H54 (cell line): ENCODE measurements around the gene ACAP1.

Source experiments
- DNase-seq: peaks from one replicate; pipeline ENCODE4 v3.0.0; 2011; ENCODE audit warnings: low spot score, mixed read lengths; ENCODE audit not compliant: insufficient read length
- FAIRE-seq: peaks from 3 replicates; lab custom pipeline; 2011; peaks lifted over from hg19 to GRCh38; lab: Jason Lieb, UNC
- POLR2A ChIP-seq: IDR thresholded peaks from 2 replicates; pipeline ENCODE4 v1.6.1; 2011; ENCODE audit warnings: low read depth, mild to moderate bottlenecking, low read length

ACAP1 gene

DNA sequence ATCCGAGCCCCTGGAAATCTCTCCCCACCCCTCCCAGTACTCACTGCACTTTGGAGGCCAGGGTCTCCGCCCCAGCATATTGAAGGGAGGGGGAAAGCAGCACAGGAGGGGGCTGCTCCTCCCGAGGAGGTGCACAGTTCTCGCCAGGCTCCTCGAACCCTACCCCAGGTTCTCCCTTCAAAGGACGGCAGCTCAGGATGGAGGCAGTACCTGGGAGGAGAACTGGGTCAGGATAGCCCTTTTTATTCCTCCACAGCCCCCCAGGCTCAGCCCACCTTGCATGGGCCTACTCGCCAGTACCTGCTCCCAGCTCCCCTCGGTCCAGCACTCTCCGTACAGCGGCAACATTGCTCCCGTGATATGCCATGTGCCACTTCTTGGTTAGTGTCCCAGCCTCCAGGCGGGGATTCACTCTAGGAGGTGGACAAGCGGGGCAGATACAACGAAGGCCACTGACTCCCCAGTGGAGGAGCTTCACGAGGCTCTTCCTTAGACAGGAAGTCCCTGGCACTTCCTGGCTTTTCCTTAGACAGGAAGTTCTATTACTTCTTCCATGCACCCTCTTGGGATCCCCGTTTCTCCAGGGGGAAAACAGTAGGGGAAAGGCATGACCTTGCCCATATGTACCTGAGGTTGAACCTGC, 19.0 kb upstream of the ACAP1 start:
- no peak for TF ChIP-seq POLR2A
- DNase-seq (no peak), FAIRE-seq (no peak)

DNA sequence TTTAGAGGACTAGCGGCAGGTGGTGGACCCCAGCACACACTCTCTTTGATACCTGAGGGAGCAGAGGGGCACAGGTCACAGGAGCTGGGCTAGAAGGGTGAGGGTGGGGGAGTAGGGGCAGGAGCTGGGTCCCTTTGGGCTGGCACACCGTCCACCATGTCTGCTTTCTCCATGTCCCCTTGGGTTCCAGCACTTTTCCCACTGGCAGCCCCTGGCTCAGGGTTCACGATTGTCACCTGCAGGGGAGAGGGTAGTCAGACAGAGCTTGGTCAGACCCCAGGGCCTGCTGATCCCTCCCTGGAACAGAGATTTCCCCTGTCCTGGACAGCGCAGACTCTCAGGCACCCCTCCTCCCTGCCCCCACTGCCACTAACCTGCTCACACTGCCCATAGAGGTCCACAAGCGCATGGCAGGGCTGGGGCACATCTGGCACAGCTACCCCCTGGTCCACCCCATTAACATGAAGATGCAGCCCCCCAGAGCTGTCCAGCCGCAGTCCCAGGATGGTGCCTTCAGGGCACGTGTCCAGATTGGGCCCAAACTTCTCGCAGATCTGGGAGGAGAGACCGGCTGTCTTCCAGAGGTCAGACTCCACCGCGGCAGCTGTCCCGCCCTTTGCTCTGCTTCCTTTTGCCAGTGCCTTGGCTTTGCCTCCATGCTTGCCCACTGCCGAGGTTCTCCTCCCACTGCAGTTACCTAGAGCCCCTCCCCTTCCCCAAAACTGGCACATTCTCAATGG, 18.0 kb upstream of the ACAP1 start:
- no peak for TF ChIP-seq POLR2A
- FAIRE-seq: no peak
- DNase-seq: no peak

DNA sequence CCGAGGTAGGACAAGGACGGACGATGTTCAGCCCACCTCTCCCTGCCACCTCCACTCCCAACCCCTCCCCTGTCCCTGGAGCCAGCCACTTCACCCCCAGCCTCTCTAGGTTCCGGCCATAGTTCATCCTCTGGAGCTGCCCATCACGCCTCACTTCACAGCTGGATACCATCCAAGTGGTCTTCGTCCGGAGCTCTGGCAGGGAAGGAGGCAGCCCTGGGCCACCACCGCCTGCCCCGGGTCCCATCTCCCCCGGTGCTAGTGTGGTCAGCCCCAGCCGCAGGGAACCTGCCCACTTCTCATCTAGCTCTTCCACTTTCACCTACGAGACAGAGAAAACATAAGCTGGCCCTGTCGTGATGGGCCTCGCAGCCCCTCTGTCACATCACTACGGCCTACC, 14.9 kb upstream of the ACAP1 start:
- no peak for FAIRE-seq
- no peak for DNase-seq
- no peak for TF ChIP-seq POLR2A

DNA sequence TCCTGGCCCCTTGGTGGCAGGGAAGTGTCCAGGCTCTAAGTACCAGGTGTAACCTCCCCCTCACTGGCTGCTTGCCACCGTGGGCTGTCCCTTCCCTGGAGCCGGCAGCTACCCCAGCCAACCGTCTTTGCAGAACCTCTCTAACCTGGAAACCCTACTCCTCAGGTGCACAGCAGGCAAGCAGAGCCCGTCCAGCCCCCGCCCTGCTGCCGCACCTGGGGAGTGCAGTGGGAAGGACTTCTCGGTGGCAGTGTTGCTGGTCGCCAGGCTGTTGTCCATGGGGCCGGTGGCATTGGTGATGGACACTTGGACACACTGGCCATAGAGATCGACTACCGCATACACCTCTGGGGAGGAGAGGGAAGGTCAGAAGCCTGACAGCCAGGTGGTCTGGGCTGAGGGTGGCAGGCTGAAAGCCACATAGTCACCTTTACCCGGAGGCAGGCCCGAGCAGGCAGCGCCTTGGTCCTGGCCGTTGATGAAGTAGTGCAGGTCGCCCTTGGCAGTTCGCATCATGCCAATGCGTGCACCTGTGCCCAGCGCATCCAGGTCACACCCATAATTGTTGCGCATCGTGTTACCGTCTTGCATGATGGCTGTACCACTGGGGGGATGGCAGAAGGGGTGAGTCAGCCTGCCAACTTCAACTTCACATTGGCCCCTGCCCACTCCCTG, 13.7 kb upstream of the ACAP1 start:
- FAIRE-seq: no peak

DNA sequence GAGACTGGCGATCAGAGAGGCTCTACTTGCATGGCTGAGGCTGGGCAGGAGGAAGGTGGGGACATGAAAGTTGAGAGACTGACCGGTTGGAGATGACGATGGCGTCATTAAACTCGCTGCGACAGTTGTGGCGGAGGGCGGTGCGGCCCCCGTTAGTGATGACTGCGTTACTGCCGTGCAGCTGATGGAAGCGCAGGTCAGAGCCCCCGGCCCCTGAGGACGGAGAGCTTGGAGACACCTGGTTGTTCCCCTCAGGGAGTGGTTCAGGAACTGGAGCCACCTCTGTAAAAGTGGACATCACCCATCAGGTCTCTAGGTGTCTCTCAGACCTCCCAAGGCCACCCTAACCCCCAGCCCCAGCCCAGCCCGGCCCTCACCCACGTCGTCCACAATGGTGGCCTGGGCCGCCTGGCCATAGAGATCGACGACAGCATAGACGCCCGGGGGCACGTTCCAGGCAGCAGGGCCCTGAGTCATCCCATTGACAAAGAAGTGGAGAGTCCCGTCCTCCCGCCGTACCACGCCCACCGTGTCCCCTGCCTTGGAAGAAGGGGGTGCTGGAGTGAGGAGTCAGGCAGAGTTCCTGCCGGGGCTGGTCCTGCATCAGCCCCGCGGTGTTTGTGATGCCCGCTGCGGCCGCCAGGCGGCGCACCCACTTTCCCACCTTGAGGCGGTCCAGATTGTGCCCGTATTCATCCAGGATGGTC, 12.4 kb upstream of the ACAP1 start:
- no peak for DNase-seq
- no peak for TF ChIP-seq POLR2A
- no peak for FAIRE-seq

More for the DNA sequence above, 13.7 kb upstream of the ACAP1 start:
- no peak for DNase-seq
- TF ChIP-seq POLR2A: no peak

DNA sequence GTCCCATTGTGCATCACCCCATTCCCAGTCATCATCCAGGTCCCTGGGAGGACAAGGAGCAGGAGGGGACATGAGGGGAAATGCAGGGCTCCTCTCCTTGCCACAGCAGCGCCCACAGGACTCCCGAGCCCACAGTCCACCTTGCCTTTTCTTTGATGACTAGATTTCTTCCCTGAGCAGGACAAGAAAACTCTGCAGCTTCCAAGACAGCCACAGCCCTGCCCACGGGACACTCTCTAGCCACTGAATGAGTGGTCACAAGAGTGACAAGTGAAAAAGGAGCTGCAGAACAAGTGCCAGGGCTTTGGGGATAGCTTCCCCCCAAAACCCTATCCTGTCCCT, 11.9 kb upstream of the ACAP1 start:
- FAIRE-seq (no peak), DNase-seq (no peak)
- TF ChIP-seq POLR2A: no peak

DNA sequence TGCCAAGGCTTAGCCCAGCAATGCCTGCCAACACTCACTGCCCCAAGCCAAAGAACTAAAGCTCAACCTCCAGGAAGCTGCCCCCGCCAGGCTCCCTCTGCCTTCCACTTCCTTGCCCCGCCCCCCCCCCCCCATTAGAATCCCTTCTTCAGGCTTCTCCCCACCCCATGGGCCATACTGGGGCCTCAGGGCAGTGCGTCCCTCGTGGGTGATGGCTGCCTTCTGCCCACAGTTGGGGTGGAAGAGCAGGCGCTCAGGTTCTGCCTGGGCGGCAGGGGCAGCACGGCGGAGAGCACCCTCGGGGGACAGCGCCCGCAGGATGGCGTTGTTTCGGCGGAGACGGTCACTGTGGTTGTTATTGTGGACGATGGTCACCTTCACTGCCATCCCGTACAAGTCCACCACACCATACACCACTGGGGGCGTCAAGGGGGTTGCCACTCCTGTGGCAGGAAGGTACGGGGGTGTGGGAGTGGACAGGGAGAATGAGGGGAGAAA, 11.2 kb upstream of the ACAP1 start:
- no peak for DNase-seq

DNA sequence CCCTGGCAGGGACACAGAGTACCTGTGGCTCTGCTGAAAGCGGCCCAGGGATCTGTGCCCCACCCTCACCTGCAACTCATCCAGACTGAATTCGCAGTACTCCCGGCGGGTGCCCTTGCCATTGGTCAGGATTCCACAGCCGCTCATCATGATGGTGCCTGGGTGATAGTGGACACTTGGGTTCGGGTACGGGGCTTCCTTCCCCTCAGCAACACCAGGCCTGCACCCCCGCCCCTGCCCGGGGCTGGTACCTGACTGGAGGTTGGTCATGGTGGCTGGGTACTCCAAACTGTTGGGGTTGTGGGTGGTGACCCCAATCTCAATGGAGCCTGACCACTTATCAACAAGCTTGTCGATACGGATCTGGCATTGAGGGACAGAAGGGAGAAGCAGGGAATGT, 10.1 kb upstream of the ACAP1 start:
- DNase-seq (no peak), FAIRE-seq (no peak)
- no peak for TF ChIP-seq POLR2A

More for the DNA sequence above, 11.2 kb upstream of the ACAP1 start:
- TF ChIP-seq POLR2A: no peak
- no peak for FAIRE-seq

DNA sequence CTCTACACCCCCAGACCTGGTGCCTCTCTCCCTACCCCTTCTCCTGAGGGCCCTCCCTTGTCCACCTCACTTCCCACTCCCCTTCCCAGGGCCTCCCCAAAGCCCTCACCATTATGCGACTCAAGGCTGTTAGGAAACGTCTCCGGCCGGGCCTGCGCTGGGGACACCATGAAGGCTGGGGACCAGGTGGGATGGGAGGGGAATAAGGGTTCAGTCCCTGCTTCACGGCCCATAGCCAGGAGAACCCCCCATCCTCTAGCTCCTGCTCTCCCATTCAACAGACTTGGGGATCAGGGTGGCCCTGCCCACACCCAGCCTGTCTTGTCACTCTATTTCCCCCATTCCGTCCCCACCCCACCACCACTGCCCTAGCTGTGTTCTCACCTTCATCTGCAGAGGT, 9.3 kb upstream of the ACAP1 start:
- DNase-seq: no peak
- FAIRE-seq: no peak
- TF ChIP-seq POLR2A: no peak

DNA sequence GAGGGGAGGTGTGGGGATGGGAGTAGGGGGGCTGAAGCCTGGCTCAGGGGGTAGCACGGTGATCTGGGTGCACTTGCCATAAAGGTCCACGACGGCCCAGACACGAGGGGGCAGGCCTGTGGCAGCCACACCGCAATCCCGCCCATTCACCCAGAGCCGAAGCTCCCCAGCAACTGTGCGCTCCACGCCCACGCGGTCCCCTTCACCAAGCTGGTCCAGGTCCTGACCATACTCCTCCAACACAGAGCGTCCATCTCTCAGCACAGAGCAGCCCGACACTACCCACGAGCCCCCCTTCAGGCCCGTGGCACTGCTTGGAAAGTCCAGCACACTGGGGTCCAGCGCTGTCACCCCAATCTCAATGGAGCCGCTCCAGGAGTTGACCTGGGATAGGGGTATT, 8.8 kb upstream of the ACAP1 start:
- FAIRE-seq (no peak), DNase-seq (no peak)
- no peak for TF ChIP-seq POLR2A

DNA sequence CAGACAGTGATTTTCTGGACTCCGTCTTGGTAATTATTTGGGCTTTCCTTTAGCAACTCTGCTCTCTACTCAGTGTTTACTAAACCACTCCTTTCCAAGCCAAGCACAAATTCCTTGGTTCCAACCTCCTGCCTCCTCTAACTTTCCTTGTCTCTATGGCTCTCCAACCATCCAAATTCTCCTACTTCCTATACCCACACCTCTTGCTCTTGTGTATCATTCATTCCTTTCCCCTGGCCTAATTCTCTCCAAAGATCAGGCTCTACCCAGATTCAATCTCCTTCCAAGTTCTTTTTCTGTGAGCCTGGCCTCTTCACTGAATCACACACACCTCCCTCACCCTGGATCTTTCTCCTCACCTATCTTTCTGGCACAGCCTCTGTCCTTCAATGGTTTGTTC, 8.3 kb upstream of the ACAP1 start:
- no peak for FAIRE-seq
- DNase-seq: no peak
- TF ChIP-seq POLR2A: no peak

DNA sequence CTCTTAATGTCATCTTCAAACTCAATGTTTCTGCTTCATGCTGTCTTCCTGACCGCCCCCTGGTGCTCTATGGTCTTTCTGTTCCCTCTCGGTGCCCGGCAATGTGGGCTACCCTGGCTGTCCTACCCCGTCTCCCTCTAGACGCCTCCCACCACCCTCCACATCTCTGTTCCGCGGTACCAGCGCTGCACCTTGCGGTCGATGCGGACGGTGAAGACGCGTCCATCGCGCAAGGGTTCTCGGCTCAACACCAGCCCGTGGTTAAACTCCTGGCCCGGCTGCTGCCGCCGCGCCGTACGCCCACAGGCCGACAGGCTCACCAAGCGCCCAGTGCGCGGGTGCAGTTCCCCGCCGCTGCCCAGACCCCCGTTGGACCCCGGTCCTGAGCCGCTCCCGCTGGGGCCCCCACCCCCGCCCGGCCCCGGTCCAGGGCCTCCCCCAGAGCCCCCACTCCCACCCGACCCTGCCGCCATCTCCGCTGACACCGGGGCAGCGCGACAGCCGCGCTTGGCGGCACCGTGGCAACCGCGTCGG, 7.4 kb upstream of the ACAP1 start, which contains the start of gene NEURL4:
Gene NEURL4 (minus strand): TSS at position 496 of the 534 bp plus-strand sequence. CDS start 23 bp downstream, at position 473.
- DNase-seq (no peak), FAIRE-seq (no peak)
- peak; percentile 47; the same call in 1 of the 2 replicates for TF ChIP-seq POLR2A

DNA sequence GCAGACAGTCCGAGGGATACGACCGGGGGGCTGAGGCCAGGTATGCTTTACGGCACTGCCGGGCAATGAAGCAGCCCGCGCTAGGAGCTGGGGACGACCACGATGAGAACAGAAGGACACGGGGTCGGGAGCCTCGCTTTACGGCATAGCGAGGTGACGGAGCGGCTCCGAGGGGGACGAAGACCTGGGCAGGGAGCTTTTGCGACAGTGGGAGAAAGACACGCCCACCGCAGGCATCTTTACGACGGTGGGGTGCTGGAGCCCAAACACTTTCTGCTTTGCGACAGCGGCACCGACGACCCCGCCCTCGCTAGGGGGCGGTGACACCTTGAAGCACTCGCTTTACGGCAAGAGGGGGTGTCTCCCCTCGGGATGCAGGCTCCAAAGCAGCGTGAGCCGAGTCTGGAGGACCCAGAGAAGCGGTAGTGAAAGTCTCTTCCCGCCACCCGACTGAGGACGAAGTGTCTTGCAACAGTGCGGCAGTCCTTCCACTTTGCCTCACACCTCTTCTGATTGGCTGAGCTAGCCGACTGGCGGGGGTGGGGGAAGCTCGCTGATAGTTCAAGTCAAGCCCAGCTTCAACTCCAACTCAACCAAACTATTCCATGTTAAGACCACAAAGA, 6.8 kb upstream of the ACAP1 start:
- DNase-seq: peak; percentile 98
- FAIRE-seq: peak; percentile 94

More for the DNA sequence above, 6.8 kb upstream of the ACAP1 start:
- TF ChIP-seq POLR2A: peak; percentile 71; the same call in 1 of the 2 replicates
